Measurements from ENCODE around the gene TRIOBP. TPM values are rescaled to one million over a fixed set of nuclear protein-coding genes. Genes with fewer than 3 reads are reported as not detected.

TRIOBP gene
- total and polyA plus RNA-seq, 2 of the 13 experiments (the other 11 are each of a cell fraction or from before 2014, with no cell fraction given) = 6.1 to 15.4 TPM

GRCh38 chr22:37676736-37677492 lies 19.9 kb upstream of the TRIOBP start (continued):
- no peak for TF ChIP-seq CERS6 (CRISPR knock-in tag; IDR thresholded peaks at IDR 0.05)
- peak; percentile 51; the same call in 1 of the 2 replicates for TF ChIP-seq RBFOX2 (IDR thresholded peaks at IDR 0.05; ENCODE audit: low read depth, low read length)
- 0 out of 2 replicates have a peak, but pooled peaks have one; percentile 9 for TF ChIP-seq TFE3 (CRISPR knock-in tag; IDR thresholded peaks at IDR 0.05)
- TF ChIP-seq SIN3A (IDR thresholded peaks at IDR 0.05; ENCODE audit: borderline replicate concordance, low read depth, low read length) = peak; percentile 68; the same call in 1 of the 2 replicates
- TF ChIP-seq USF2 (IDR thresholded peaks at IDR 0.05; ENCODE audit: low read depth, low read length) = no peak
- no peak for TF ChIP-seq USF2 (CRISPR knock-in tag; IDR thresholded peaks at IDR 0.05; ENCODE audit: borderline replicate concordance)
- 0 out of 2 replicates have a peak, but pooled peaks have one; percentile 61 for TF ChIP-seq KDM5B (CRISPR knock-in tag; IDR thresholded peaks at IDR 0.05; ENCODE audit: borderline replicate concordance)
- TF ChIP-seq ZNF770 (CRISPR knock-in tag; IDR thresholded peaks at IDR 0.05) = peak; percentile 16; the same call in 1 of the 2 replicates
- TF ChIP-seq ELF4 (CRISPR knock-in tag; IDR thresholded peaks at IDR 0.05; ENCODE audit: borderline replicate concordance) = no peak
- 0 out of 2 replicates have a peak, but pooled peaks have one; percentile 9 for TF ChIP-seq ZBTB7B (CRISPR knock-in tag; IDR thresholded peaks at IDR 0.05)
- peak; percentile 66; the same call in 1 of the 2 replicates for TF ChIP-seq MTA1 (CRISPR knock-in tag; IDR thresholded peaks at IDR 0.05; ENCODE audit: borderline replicate concordance)
- TF ChIP-seq ATM (IDR thresholded peaks at IDR 0.05; ENCODE audit: borderline replicate concordance) = no peak
- TF ChIP-seq CBX2 (IDR thresholded peaks at IDR 0.05; ENCODE audit: low read depth, low read length) = no peak
- no peak for TF ChIP-seq CBX2 (CRISPR knock-in tag; IDR thresholded peaks at IDR 0.05; ENCODE audit: low read depth)
- TF ChIP-seq MNT (IDR thresholded peaks at IDR 0.05) = no peak
- no peak for TF ChIP-seq DMTF1 (CRISPR knock-in tag; IDR thresholded peaks at IDR 0.05)
